HCT116 (cell line): Measurements from ENCODE around the gene RPL31. TPM values are rescaled to one million over a fixed set of nuclear protein-coding genes. Genes with fewer than 3 reads are reported as not detected.

ENCODE experiments used
- ATAC-seq: fragments of 200-7000 bp; cut with Tn5 transposase; 2 replicates; pipeline ENCODE4 v1.9.1; 2020; ENCODE audit warnings: mild to moderate bottlenecking, moderate library complexity
- BruUV-seq: library from RNA; stranded (reverse); fragments of 400-500 nt; replicated peaks from 2 replicates; lab custom pipeline; 2021; lab: Mats Ljungman, UMichigan
- CTCF ChIA-PET: fragments of 300-600 bp; sonication (Branson Sonifier 250); formaldehyde crosslinking; loops from one replicate; lab custom pipeline; 2021; ENCODE audit warnings: antibody characterized with exemption; lab: Charles Lee
- POLR2A ChIA-PET: fragments of 300-600, 350-600 bp; sonication (Branson Sonifier 250); formaldehyde crosslinking; loops from one replicate; lab custom pipeline; 2021; ENCODE audit warnings: antibody characterized with exemption; lab: Charles Lee
- RAD21 ChIA-PET, 2 experiments: fragments of 300-600 bp; sonication (Branson Sonifier 250); formaldehyde crosslinking; loops; one replicate each; lab custom pipeline; 2023; ENCODE audit warnings: low total read pairs in 2 of 2; ENCODE audit not compliant: uncharacterized antibody in 2 of 2, unreplicated experiment in 2 of 2, low non-redundant PET in 1 of 2; lab: Charles Lee
- DNase-seq: peaks from one replicate; pipeline ENCODE4 v3.0.0-alpha.2; 2010; ENCODE audit warnings: low read depth, low spot score
- H2AFZ ChIP-seq: fragments of 200-600 bp; shearing (Covaris generic), sonication (generic); 2 replicates; pipeline ENCODE4 v1.6.1; 2017; ENCODE audit warnings: low read depth, mixed run types, mixed read lengths, antibody characterized with exemption, low read length; ENCODE audit not compliant: poor library complexity, severe bottlenecking
- H3K27ac ChIP-seq: 2 replicates; pipeline ENCODE4 v1.5.1; 2012; ENCODE audit warnings: low read depth, low read length
- H3K27me3 ChIP-seq: fragments of 200-600 bp; sonication (generic); 2 replicates; pipeline ENCODE4 v1.6.1; 2016; ENCODE audit warnings: mixed run types, low read length, mixed read lengths; ENCODE audit not compliant: insufficient read depth
- H3K36me3 ChIP-seq, 2 experiments: fragments of 200-500 bp in 1 of 2; fragments of 200-600 bp in 1 of 2; sonication (Bioruptor generic) in 1 of 2; sonication (generic) in 1 of 2; 2 replicates each; pipeline versions ENCODE4 v1.5.1 to v1.6.1; 2014 to 2016; ENCODE audit warnings: low read length in 2 of 2, inconsistent platforms in 1 of 2, mixed read lengths in 1 of 2, mixed run types in 1 of 2; ENCODE audit not compliant: insufficient read depth in 2 of 2, control insufficient read depth in 1 of 2
- H3K4me1 ChIP-seq, 2 experiments: fragments of 200-600 bp in 1 of 2; sonication (generic) in 1 of 2; 2 replicates each; pipeline versions ENCODE4 v1.5.1 to v1.6.1; 2012 to 2017; ENCODE audit warnings: low read length in 2 of 2, inconsistent platforms in 1 of 2, mild to moderate bottlenecking in 1 of 2, mixed read lengths in 1 of 2, mixed run types in 1 of 2, moderate library complexity in 1 of 2; ENCODE audit not compliant: insufficient read depth in 2 of 2, control insufficient read depth in 1 of 2
- H3K4me2 ChIP-seq: fragments of 200-600 bp; sonication (generic); 2 replicates; pipeline ENCODE4 v1.6.1; 2017; ENCODE audit warnings: mixed run types, low read length, mixed read lengths
- H3K4me3 ChIP-seq, 2 experiments: fragments of 200-600 bp in 1 of 2; sonication (generic) in 1 of 2; replicated peaks in 1 of 2; 2 replicates each; pipeline ENCODE4 v1.5.1; 2011 to 2016; ENCODE audit warnings: low read length in 2 of 2, control low read depth in 1 of 2, low read depth in 1 of 2, mild to moderate bottlenecking in 1 of 2, mixed read lengths in 1 of 2, mixed run types in 1 of 2
- H3K79me2 ChIP-seq: fragments of 200-600 bp; sonication (generic); 2 replicates; pipeline ENCODE4 v1.6.1; 2017; ENCODE audit warnings: mild to moderate bottlenecking, mixed run types, low read length, moderate library complexity, mixed read lengths; ENCODE audit not compliant: insufficient read depth
- H3K9ac ChIP-seq: fragments of 200-600 bp; sonication (generic); 2 replicates; pipeline ENCODE4 v1.6.1; 2016; ENCODE audit warnings: low read length, mixed read lengths
- H3K9me2 ChIP-seq: fragments of 200-600 bp; sonication (generic), shearing (Covaris generic); 2 replicates; pipeline ENCODE4 v1.6.1; 2017; ENCODE audit warnings: mixed run types, mild to moderate bottlenecking, moderate library complexity; ENCODE audit not compliant: insufficient read depth
- H3K9me3 ChIP-seq, 2 experiments: fragments of 200-500 bp in 1 of 2; fragments of 200-600 bp in 1 of 2; sonication (Bioruptor generic) in 1 of 2; sonication (generic) in 1 of 2; 2 replicates each; pipeline ENCODE4 v1.6.1; 2014 to 2017; ENCODE audit warnings: low read length in 2 of 2, mixed read lengths in 2 of 2, inconsistent platforms in 1 of 2, low read depth in 1 of 2, mild to moderate bottlenecking in 1 of 2, mixed run types in 1 of 2, moderate library complexity in 1 of 2; ENCODE audit not compliant: control insufficient read depth in 1 of 2, insufficient read depth in 1 of 2
- H4K20me1 ChIP-seq: fragments of 200-600 bp; sonication (generic), shearing (Covaris generic); 2 replicates; pipeline ENCODE4 v1.6.1; 2017; ENCODE audit warnings: mixed run types, mild to moderate bottlenecking, moderate library complexity; ENCODE audit not compliant: insufficient read depth
- CBX3 ChIP-seq: IDR thresholded peaks from 2 replicates; pipeline ENCODE4 v1.6.1; 2012; ENCODE audit warnings: low read depth
- ELF1 ChIP-seq: IDR thresholded peaks from 2 replicates; pipeline ENCODE4 v1.6.1; 2012; ENCODE audit warnings: low read depth, borderline replicate concordance
- FOSL1 ChIP-seq: IDR thresholded peaks from 2 replicates; pipeline ENCODE4 v1.6.1; 2012; ENCODE audit warnings: low read depth
- POLR2A ChIP-seq: IDR thresholded peaks from 2 replicates; pipeline ENCODE4 v1.7.0; 2011; ENCODE audit warnings: borderline replicate concordance; ENCODE audit not compliant: insufficient read depth, insufficient read length; ENCODE audit errors: extremely low read depth
- POLR2AphosphoS5 ChIP-seq: IDR thresholded peaks from 2 replicates; pipeline ENCODE4 v1.6.1; 2011; ENCODE audit warnings: mild to moderate bottlenecking, low read depth, low read length, moderate library complexity
- SP1 ChIP-seq: IDR thresholded peaks from 2 replicates; pipeline ENCODE4 v1.6.1; 2012; ENCODE audit warnings: low read depth
- SRF ChIP-seq: IDR thresholded peaks from 2 replicates; pipeline ENCODE4 v1.6.1; 2012; ENCODE audit warnings: low read depth
- TCF7L2 ChIP-seq: IDR thresholded peaks from 2 replicates; pipeline ENCODE4 v1.7.0; 2011; ENCODE audit warnings: borderline replicate concordance, inconsistent platforms; ENCODE audit not compliant: insufficient read depth, insufficient read length; ENCODE audit errors: extremely low read depth
- YY1 ChIP-seq: IDR thresholded peaks from 2 replicates; pipeline ENCODE4 v1.6.1; 2011; ENCODE audit warnings: low read length, low read depth, moderate library complexity, mild to moderate bottlenecking; ENCODE audit not compliant: insufficient replicate concordance; ENCODE audit errors: extremely low read depth
- ZFX ChIP-seq: fragments of 450-650 bp; IDR thresholded peaks from 2 replicates; pipeline ENCODE4 v1.6.1; 2017
- ZNF274 ChIP-seq: fragments of 200-500 bp; sonication (Bioruptor generic); IDR thresholded peaks from 2 replicates; pipeline ENCODE4 v1.6.1; 2014; ENCODE audit warnings: mild to moderate bottlenecking, low read depth, low read length, inconsistent platforms
- intact Hi-C: fragments of 100-400 bp; cut with micrococcal nuclease; formaldehyde crosslinking; loops from 2 replicates; pipeline ENCODE4 v1.10.0; 2022
- total RNA-seq: library from RNA; stranded (reverse); gene quantifications from one replicate; pipeline ENCODE4 v1.2.1, GENCODE V29; 2021; ENCODE audit not compliant: unreplicated experiment
- TF ChIP-seq, protein P1 (sequence below): IDR thresholded peaks from 2 replicates; pipeline ENCODE4 v1.6.1; 2012
- TF ChIP-seq, protein P2 (sequence below): IDR thresholded peaks from 2 replicates; pipeline ENCODE4 v1.6.1; 2011; ENCODE audit warnings: mild to moderate bottlenecking, low read length, moderate library complexity; ENCODE audit not compliant: insufficient replicate concordance; ENCODE audit errors: extremely low read depth
- TF ChIP-seq, protein P3 (sequence below): IDR thresholded peaks from 2 replicates; pipeline ENCODE4 v1.6.1; 2012

RPL31 gene
- total RNA-seq, 1 experiment from 2014 or later = 1,340 TPM

DNA sequence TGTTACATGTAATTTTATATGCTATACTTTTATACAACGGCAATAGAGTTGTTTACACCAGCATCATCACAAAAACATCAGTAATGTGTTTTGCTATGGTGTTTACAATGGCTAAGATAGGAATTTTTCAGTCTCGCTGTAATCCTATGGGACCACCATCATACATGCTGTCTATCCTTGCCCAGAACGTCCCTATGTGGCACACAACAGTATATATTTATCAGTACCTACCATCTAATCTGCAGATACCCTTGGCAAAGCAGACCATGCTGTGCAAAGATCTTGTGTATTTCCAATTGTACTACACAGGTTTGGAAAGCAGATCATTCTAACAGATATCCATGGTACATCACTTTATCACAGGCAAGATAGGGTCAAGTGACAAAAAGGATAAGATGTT, 15.3 kb downstream of the RPL31 start:
- intact Hi-C loops = no loop called here
- H4K20me1 ChIP-seq = peaks cover 5% of the 10 kb centered on the region; the same call in 1 of the 2 replicates
- H3K79me2 ChIP-seq = no peaks in the 10 kb centered on the region
- no peak overlapping the region for H3K9ac ChIP-seq
- DNase-seq = no peak
- H3K36me3 ChIP-seq = peaks cover 37 to 39% of the 10 kb centered on the region in 2 experiments; a peak in 3 of 4 replicates
- CTCF ChIA-PET = no interaction called here
- POLR2A ChIA-PET = no interaction called here
- no peak for ATAC-seq
- H3K9me3 ChIP-seq = no peaks in the 10 kb centered on the region
- H3K4me3 ChIP-seq = no peak overlapping the region
- no peak overlapping the region for H3K27ac ChIP-seq
- no peak overlapping the region for H2AFZ ChIP-seq
- no peak overlapping the region for H3K4me2 ChIP-seq
- no TSS peak for BruUV-seq
- no peaks in the 10 kb centered on the region for H3K27me3 ChIP-seq
- H3K9me2 ChIP-seq = no peaks in the 10 kb centered on the region
- TF ChIP-seq, protein P1, sequence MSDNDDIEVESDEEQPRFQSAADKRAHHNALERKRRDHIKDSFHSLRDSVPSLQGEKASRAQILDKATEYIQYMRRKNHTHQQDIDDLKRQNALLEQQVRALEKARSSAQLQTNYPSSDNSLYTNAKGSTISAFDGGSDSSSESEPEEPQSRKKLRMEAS = no peak
- TF ChIP-seq SRF (no peak), TCF7L2 (no peak), ELF1 (no peak), POLR2A (no peak), POLR2AphosphoS5 (no peak), SP1 (no peak), YY1 (no peak), ZFX (no peak), FOSL1 (no peak), ZNF274 (no peak), CBX3 (no peak)
- TF ChIP-seq, protein P2, sequence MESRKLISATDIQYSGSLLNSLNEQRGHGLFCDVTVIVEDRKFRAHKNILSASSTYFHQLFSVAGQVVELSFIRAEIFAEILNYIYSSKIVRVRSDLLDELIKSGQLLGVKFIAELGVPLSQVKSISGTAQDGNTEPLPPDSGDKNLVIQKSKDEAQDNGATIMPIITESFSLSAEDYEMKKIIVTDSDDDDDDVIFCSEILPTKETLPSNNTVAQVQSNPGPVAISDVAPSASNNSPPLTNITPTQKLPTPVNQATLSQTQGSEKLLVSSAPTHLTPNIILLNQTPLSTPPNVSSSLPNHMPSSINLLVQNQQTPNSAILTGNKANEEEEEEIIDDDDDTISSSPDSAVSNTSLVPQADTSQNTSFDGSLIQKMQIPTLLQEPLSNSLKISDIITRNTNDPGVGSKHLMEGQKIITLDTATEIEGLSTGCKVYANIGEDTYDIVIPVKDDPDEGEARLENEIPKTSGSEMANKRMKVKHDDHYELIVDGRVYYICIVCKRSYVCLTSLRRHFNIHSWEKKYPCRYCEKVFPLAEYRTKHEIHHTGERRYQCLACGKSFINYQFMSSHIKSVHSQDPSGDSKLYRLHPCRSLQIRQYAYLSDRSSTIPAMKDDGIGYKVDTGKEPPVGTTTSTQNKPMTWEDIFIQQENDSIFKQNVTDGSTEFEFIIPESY = no peak
- TF ChIP-seq, protein P3, sequence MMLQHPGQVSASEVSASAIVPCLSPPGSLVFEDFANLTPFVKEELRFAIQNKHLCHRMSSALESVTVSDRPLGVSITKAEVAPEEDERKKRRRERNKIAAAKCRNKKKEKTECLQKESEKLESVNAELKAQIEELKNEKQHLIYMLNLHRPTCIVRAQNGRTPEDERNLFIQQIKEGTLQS = no peak
- RAD21 ChIA-PET = no interaction called here
- H3K4me1 ChIP-seq = no peaks in the 10 kb centered on the region
